Measurements from ENCODE around the gene DCLK2.

The DCLK2 gene
- 0 reads per million in 4 donors for total RNA-seq

DNA sequence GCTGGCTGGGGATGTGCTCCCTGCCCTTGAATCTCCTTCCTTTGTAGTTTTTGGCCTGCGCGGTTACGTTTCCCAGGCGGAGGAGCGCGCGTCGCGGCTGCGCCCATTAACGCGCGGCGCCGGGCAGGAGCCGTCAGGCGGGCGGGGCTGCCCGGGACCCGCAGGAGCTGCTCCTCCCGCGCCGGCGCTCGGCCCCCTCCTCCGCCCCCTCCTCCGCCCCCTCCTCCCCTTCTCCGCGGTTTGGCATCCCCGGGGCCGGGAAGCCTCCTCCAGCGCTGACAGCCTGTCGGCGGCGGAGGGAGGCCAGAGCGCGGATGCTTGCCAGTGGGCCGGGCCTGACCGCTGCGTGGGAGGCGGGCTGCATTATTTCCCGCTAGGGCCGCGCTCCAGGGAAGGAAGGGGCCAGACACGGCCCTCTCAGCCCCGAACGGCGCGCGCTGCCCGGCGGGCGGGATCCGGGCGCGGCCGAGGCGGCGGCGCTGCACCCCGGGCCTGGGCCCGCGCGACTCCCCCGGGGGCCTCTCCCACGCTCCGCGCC, at the start of gene DCLK2:
Gene DCLK2, plus strand, starts transcription at position 405 of the 538 bp plus-strand sequence. CDS start 583 bp downstream, outside the sequence.
- no peak for DNase-seq

DNA sequence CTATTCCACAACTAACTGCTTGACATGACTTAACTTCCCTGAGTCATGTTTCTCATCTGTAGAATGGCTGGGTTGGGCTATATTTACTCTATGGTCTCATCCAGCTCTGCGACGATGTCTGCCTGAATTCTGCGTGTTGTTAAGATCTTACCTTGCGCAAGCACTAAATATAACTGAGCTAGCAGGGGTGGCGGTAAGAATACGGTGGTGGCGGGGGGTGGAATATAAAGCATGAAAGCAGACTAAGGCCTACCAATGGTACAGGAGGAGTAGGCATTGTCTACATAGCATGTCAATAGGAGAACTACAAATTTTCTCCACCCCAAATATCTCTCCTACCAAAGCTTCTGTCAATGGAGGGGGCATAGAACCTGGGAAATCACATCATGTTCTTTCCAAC, 45.7 kb upstream of the DCLK2 start:
- DNase-seq = no peak

DNA sequence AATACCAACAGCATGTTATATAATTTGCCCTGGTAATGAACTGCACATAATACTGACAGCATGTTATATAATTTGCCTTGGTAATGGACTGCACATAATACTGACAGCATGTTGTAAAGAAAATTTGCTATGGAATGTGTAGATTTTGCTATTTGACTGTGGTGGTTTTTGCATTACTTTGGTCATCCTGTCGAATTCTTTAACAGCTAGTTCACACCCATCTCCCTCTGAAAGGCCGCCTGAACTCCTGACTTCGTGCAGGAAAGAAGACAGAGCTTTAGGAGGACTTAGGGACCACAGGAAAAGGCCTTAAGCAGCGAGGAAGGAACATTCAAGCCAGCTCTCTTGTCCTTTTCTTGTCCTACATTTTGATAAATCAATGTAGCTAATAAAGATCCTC, 45.2 kb upstream of the DCLK2 start:
- DNase-seq = no peak

DNA sequence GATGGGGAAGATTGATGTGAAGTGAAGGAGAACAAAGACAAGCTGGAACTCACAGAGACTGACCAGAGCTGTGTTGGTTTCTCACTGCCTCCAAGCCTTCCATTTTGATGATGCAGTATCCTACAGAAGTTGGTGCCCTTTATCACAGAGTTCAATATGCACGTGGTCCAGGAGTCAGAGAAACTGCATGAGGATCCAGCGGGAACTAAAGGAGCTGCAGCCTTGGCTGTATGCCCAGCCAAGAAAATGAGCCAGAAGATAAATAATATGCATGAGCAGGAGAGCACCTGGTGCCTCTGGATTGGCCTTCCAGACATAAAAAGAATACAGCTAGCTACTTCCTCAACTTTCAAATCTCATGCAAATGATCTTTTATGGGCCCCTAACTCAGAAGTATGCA, 44.3 kb upstream of the DCLK2 start:
- no peak for DNase-seq

DNA sequence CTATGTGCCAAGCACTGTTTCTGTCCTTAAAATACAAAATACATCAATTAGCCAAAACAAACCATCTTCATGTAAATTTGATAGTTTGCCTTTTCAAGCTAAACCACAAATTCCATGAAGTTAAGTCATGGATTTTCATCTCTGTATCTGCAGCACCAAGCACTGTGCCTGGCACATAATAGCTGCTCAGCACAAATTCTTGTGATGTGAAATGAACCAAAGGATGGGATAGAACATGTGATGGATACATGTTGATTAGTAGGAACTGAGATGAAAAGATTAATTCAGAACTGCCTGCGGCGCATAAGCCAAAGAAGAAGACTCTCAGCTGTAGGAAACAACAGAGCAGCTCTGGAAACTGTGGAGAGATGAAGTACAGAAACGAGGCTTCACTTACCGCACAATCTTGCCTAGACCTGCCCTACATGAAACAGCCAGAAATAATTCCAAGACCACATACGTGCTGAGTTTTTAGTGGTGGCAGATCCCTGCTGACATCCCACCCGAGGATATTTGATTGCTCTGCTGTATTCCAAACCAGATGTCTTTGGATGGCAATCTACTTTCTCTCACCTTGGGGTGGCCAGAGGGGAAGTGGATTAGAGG, 40.9 kb upstream of the DCLK2 start:
- no peak for DNase-seq

DNA sequence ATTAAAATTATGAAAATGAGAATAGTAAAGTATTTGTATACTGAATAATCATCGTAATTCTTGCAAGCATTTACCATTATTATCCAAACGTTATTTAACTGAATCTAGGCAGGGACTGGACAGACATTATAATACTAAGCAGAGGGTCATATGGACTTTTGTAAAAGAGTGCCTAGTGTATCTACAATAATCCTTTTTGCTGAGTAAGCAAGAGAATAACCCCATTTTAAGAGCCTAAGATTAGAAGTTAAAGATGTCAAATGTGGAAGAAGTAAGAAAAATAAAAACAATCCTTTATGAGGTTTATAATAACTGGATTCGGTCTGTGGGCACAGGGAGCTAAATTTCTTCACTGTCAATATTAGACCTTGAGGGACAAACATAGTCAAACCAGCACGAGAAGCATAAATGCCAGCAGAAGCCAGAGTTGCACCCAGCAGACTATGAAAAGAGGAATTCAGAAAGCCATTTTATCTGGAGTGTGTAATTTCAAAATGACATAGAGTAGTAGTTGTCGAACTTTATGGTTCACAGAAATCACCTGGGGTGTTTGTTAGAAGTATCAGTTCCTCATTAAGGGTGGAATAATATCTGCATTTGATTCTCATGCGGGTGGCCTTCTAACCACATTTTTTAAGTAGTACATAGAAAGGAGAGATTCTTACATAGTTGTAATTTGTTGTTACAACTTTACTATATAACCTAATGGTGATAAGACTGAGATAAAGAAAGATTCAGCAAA, 39.7 kb upstream of the DCLK2 start:
- DNase-seq = no peak

DNA sequence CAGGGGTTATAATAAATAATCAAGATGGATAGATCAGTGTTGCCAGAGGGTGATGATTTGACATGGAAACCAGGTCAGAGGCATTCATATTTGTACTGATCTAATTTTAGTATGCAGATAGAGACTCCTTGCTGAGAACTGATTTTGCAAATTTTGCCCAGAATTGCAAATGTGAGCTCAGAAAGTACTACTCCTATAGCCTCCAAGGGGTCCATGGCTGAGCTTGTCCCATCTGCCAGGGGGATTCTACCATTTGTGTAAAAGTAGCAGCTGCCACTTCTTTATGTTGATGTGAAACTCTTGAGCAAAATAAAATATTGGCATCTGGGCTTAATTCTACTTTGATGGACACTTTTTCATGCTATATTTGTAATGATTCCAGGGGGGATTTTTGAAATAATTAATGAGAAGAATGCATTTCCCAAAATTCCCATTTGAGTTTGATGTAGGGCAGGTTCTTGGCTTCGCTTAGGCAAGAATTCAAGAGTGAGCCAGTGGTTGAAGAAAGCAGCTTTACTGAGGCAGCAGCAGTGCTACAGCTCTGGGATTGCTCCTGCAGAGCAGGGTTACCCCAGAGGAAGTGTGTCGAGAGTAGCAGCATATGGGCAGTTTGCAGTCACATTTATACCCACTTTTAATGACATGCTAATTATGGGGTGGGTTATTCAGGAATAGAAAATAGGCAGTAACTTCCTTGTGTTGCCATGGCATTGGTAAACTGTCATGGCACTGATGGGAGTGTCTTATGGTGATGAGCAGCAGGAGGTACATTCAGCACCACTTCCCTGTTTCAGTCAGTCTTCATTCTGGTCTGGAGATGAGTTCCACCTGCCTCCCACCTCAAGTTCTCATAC, 38.7 kb upstream of the DCLK2 start:
- no peak for DNase-seq

DNA sequence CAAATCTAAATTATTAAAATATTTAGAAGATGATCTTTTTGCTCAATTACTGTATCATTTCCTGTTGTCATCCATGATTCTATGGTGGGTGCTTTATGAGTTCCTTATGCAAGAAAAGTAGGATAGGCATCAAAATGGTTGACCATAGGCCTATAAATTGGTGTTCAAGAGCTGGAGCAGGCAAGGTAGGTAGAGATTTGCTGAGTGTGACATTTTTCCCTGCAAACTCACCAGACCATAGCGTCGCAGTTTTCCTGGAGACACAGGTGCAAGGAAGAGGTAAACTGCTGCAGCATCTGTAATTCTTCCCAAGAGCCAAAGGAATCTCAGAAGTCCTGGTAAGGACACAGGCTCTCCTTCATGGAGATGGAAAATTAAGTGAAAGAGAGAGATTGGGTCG, 33.7 kb upstream of the DCLK2 start:
- DNase-seq = no peak

DNA sequence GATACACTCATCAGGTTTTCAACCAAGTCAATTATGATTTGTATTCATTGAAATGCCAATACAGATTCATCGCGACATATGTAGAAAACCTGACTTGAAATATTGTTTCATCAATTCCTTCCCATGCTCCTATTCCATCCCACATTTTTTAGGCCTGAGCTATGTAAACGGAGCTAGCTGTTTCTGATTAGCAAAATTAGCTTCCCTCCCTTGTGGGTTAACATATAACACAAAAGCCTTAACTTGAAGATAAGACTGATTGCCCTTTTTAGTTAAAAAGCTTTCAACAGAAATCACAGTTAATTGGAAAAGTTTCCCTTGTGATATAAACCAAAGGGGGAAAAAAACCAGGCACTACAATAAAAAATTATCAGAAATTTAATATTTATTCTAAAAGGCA, 32.8 kb upstream of the DCLK2 start:
- DNase-seq = no peak

DNA sequence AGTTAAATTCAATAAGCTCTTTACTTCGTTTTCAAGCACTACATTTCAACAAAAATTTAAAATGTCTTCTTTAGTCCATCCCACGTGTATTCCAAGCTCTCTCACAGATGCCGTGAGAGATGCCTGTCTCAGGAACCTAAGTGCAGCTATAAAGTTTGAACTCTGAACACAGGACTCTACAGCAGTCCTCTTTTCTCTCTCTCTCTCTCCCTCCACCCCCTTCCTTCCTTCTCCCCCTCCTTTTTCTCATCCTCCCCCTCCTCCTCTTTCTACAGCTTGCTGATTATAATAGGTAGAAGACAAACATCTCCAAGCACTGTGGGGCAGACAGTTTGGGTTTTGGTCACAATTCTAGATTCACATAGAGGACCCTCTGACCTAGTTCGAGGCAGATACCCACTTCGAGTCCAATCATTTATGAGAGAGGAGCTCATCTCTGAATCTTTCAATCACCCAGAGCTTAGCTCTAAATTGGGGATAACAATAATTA, 31.5 kb upstream of the DCLK2 start:
- no peak for DNase-seq

DNA sequence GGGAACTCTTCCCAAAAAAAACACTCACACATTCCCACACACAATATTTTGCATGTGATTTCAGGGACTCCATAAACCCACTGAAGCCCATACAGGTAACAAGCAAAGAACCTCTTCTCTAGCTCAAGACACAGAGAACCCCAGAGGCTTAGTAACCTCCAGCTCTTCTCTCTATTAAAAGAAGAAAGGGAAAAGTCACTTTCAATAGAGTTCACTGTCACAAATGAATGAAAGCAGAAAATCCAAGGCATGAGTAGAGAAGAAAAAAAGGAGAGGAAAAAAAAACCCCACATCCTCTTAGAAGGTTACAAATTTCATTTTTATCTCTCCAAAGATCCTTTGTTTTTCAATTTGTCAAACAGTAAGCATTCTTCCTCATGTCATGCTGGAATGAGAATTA, 30.7 kb upstream of the DCLK2 start:
- DNase-seq = no peak

DNA sequence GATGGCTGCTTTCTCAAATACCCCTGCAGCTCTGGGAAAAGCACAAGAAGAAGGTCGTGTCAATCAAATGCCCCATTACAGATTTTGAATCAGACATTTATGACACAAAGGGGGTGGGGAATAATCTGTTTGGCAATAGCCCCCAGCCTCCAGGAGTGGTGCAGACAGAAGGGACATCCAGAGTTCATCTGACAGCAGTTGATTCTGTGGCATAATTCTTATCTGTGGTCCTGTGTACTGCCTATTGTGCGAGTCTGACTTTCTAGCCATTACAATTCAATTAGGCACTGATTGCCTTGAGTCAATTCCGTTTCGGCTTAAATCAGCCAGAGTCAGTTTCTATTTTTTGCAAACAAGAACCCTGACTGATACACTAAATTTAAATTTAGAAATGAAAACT, 28.6 kb upstream of the DCLK2 start:
- DNase-seq = no peak

DNA sequence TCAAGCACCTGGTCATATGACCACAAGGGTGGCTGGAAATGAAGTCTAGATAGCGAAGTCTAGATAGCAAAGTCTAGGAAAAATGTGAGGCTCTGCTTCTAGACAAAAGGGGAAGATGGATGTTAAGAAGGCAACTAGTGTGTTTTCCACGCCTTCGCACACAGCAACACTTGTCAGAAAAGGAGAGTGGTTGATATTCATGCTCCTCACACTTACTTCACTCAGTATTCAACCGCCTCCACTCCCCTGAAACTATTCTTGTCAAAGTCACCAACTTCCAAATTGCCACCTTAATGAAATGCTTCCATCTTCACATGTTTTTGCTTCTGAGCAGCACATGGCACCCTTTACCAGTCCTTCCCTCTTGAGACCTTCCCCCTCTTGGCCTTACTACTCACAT, 27.7 kb upstream of the DCLK2 start:
- no peak for DNase-seq

DNA sequence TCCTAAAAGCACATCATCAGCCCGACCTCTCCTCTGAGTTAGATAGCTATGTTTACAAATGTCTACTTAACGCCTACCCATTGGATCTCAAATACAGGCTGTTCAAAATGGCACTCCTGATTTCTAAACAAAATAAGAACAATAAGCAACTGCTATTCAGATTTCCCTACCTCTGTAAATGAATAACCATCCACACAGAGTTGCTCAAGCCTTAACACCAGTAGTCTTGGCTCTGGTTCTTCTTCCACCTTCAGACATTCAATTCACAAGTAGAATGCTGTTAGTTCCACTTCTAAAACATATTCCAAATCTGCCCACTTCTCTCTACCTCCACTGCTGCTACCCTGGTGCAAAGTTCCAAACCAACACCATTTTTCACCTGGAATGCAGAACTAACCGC, 27.1 kb upstream of the DCLK2 start:
- no peak for DNase-seq

DNA sequence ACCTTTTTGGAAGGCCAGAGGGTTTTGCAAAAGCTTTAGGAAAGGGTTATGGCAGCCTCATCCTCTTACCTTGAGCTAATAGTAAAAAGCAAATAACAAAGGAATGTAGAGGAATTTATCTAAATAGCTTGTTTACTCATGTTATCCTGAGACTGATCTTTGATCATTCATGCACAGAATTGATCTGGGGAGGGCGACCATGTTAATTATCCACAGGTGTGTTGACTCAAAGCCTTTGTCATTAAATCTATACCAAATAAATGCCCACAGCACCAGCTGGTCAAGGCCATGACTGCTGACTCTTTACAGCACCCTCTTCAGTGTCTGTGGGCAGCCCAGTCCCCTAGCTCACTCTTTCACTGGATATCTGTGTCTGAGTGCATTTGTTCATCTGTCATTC, 22.8 kb upstream of the DCLK2 start:
- DNase-seq = no peak

DNA sequence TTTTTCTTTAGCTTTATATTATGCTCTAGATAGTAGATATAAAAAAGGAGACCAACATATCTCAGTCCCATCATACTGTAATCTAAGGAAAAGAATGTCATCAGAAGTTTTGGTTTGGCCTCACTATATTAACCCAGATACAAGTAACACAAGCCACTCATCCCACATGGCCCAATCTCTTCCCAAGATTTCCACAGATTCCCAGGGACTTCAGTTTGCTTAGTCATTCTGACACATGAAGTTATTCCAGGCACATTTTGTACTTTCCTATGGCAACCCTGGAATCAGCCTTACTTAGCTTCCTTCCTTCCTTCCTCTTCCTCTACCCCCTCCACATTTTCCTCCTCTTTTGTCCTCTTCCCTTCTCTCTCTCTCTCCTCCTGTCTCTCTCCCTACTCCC, 21.7 kb upstream of the DCLK2 start:
- DNase-seq = no peak

DNA sequence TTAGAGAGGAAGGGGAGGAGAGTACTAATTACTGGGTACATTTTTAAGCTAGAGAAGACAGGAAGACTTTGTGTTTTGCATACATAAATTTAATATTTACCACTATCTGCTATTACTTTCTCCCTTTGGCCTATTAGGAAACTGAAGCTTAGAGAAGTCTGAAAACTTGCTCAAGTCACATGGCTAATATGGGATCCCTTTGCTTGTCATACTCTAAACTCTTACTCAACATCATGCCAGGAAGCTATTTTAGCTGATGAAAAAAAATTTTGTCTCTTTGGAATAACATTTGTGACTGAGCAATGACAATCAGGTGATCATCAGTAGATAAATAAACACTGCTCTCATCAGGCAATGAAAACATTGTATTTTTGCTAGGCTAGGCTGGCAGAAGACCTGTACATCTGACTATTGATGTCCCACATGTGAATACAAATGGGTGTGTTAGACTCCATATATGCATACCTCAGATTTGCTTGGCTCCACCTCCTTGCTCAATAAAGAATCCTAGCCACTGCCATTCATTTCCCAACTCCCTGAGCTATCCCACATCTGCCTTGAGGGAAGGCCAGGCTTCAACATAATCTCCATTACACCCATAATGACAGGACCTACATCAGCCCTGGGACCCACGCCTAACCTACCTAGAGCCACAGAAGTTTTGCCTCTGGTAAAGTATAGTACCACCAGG, 17.0 kb upstream of the DCLK2 start:
- no peak for DNase-seq

DNA sequence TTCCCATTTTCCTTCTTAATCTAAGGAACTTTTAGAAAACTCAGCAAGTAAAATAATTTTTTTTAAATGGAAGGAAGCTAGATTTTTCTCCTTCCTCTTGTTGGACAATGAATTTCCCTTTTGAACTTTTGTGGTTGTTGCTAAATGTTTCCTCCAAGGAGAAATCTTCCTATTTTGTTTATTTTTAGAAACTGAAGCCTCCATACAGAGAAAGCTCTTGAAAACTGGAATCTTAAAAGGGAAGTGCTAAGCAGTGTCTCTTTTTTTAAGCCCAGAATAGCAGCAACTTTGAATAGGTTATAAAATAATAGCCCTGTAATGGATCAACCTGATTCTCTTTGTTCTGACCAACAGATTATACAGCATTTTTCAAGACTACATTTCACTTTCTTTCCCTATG, 15.1 kb upstream of the DCLK2 start:
- no peak for DNase-seq

DNA sequence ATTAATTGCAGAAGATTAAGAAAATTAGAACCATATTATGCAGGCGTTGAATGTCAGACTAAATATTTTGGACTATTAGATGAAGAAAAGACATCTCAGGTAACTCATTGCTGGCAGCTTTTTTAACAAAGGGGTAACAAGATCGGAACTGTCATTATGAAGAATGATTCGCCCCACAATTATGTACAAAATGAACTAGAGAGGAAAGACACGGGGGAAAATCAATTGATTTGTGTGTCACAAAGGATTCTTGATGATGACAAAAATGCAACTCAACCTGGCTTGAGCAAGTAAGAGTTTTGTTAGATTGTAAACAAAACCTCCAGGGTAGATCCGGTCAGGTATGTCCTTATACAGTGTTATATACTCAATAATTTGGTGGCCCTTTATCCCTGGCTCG, 12.5 kb upstream of the DCLK2 start:
- no peak for DNase-seq

DNA sequence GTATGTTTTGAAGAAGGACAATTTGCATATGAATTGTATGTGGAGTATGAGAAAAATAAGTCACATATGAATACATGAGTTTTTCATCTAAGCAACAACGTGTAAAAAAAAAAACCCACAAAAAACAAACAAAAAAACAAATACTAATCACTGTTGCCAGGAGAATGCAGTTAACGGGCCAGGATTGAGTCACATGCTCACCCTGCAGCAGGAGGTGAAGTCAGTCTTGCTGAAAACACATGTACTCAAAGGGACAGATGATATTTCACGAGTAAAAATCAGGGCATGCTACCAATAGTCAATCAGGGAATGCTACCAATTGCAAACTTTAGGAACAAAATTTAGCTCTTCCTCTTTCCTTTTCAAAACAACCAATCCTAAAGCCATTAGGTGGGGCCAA, 10.4 kb upstream of the DCLK2 start:
- no peak for DNase-seq

DNA sequence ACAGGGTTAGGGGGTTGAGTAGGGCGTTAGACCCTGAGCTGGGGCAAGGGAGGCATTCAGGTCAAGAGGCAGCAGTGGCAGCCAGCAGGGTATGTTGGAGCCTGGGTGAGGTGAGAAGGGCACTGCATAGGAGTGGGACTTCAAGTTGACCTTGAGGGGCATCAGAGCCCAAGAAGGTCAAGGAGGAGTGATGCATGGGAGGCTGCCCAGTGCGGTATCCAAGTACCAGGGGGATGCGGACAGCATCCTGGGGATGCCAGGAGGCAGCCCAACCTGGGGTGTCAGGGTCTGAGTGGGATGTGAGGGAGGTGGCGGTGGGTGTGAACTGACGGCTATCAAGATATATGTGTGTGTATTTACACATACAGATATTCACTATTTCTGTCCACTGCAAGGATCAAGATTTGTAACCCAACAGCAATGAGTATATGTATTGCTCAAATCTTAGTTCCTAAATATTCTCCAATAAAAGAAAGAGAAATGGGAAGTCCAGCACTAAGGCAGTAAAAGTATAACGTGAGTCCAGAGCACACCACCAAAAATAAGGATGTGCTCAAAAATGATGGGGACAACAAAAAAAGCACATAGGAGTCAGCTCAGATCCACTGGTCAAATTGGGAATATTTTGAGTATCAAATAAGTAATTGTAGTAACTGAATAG, 9.8 kb upstream of the DCLK2 start:
- no peak for DNase-seq

DNA sequence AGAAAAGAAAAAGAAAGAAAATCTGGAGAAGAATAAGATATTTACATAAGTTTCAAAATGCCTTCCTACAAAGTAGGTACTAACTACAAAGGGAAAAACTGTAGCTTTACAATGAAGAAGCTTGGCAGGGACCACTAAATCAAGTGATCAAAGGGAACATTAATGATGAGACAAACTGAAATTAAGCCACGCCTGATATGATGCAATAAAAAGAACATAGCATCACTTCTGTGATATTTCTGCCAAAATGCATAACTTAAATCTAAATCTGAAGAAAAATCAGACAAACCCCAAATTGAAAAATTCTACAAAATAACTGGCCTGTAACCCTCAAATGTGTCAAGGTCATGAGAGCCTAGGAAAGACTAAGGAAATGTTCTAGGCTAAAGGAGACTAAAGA, 8.9 kb upstream of the DCLK2 start:
- DNase-seq = no peak
